GM12874 (cell line): ENCODE data around the gene ACSL3.

ENCODE experiments used
- CTCF ChIP-seq: IDR thresholded peaks from 2 replicates; pipeline ENCODE4 v1.5.1; 2011; ENCODE audit warnings: low read depth, mild to moderate bottlenecking, control low read depth, low read length, moderate library complexity; ENCODE audit not compliant: insufficient read depth

Gene ACSL3

GRCh38 chr2:222879604-222879933 is 18.7 kb downstream of the ACSL3 start:
- TF ChIP-seq CTCF = no peak

DNA sequence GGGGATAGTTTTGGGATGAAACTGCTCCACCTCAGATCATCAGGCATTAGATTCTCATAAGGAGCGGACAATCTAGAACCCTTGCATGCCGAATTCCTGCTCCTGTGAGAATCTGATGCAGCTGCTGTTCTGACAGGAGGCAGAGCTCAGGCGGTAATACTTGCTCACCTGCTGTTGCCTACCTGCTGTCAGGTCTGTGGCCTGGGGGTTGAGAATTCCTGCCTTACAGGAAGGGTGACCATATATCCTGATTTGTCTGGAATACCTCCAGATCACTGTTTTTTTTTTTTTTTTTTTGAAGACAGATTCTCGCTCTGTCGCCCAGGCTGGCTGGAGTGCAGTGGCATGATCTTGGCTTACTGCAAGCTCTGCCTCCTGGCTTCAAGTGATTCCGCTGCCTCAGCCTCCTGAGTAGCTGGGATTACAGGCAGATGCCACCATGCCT is 21.7 kb downstream of the ACSL3 start:
- no peak for TF ChIP-seq CTCF

DNA sequence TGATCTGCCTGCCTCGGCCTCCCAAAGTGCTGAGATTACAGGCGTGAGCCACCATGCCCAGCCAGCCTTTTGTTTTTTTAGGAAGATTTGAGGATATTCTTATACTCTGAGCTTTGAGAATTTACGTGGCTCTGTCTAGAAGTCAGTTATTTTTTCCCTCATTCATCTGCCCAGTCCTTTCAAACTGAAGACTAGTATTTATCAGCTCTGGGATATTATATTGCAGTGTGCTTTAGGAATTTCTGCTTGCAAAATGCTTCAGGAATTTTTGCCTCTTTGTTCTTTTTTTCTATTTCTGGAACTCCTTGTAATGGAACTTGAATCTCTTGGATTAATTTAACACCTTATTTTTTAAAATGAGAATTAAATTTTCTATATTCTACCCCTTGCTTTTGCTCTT is 22.6 kb downstream of the ACSL3 start:
- no peak for TF ChIP-seq CTCF

- no peak for TF ChIP-seq CTCF
Observed at GRCh38 chr2:222884114-222884771, 23.4 kb downstream of the ACSL3 start.

DNA sequence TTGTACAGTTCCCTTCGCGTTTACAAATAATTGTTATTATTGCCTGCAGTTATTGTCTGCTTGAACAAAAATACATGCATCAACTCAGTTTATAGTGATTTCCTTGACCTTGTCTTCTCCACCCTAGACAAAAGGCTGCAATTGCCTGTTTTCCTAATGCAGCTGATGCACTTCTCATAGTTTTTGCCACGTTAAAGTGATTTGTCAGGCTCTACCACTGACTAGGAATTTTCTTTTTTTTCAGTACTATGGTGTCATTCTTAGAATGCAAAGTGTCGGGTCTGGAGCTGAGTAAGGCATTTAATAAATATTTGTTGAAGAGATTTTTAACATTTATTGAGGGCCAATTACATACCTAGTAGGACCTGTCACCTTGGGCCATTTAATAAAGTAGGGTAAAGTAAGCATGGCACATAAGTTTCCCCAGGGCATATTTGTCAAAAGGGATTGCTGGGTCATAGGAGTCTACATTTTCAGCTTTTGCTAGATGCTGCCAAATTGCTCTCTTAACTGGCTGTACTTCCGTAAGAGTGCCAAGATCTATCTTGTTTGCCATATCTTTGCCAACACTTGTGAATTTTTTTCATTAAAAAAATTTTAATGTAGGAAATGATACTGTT is 24.1 kb downstream of the ACSL3 start:
- no peak for TF ChIP-seq CTCF

- TF ChIP-seq CTCF = no peak
Observed at GRCh38 chr2:222887124-222887523, 26.3 kb downstream of the ACSL3 start.

DNA sequence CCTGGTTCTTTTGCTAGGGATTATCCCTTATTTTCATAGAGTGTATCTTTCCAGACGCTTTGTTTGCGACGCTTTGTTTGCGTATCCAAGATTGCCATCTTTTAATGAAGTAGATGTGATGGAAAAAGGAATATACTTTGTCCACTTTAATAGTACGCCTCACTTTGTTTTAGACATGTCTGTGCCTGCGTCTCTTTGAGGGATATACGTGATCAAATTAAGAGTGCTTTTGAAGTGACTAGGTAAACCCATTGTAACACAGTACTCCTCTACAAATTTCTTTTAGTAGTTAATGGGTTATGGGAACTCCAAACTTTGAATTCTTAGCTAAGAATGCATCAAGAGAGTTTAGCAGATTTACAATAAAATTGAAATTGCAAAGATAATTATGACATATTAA is 27.9 kb downstream of the ACSL3 start:
- TF ChIP-seq CTCF = no peak

DNA sequence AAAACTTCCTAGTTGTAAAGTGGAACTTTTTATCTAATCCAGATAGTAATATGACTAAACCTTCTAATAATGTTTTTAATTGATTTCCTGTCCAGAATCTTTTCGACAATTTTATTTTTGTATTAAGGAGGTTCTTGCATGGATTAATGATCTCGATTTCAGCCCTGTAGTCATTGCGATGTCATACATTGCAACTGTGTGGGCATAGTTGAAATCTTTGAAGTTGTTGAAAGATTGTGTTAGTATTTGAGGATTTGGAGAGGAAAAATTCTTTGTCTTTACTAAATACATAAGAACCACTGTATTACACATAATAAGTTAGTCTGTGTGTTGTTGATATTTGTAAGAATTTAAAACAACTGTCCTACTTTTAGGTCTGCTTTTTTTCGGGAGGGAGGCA is 31.1 kb downstream of the ACSL3 start:
- no peak for TF ChIP-seq CTCF
